ENCODE data around the gene VAPA. TPM values are rescaled to one million over a fixed set of nuclear protein-coding genes. Genes with fewer than 3 reads are reported as not detected.

VAPA gene
- total RNA-seq, 1 experiment from 2014 or later = 196 TPM

DNA sequence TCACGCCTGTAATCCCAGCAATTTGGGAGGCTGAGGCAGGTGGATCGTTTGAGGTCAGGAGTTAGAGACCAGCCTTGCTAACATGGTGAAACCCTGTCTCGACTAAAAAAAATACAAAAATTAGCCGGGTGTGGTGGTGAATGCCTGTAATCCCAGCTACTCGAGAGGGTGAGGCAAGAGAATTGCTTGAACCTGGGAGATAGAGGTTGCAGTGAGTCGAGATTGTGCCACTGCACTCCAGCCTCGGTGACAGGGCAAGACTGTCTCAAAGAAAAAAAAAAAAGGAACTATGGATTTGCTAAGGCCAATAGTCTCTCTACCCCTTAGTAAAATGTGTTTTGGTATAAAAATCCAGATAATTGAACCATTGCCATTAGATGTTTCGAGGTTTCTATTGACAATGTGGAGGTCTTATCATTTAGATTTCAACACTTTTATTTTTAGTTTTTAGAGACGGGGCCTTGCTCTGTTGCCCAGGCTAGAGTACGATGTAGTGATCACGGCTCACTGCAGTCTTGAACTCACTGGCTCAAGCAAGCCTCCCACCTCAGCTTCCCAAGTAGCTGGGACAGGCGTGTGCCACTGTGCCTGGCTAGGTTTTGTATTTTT lies 29.2 kb upstream of the VAPA start:
- H3K4me3 Mint-ChIP-seq (ENCODE audit: low read depth, unreplicated experiment) = no peak overlapping the region
- H3K9me3 Mint-ChIP-seq (ENCODE audit: low read depth, unreplicated experiment) = no peaks in the 10 kb centered on the region
- no peaks in the 10 kb centered on the region for H3K27me3 Mint-ChIP-seq (ENCODE audit: unreplicated experiment)
- TF ChIP-seq CTCF (IDR thresholded peaks at IDR 0.05; ENCODE audit: unreplicated experiment) = no peak
- intact Hi-C loops (cut with micrococcal nuclease; ENCODE audit: unreplicated experiment) = no loop called here
- H3K27ac Mint-ChIP-seq (ENCODE audit: unreplicated experiment) = no peak overlapping the region
- CTCF ChIA-PET = no interaction called here
- BruUV-seq (replicated peaks) = no TSS peak
- H3K4me1 Mint-ChIP-seq (ENCODE audit: low read depth, unreplicated experiment) = no peaks in the 10 kb centered on the region
- DNase-seq = no peak
- no peaks in the 10 kb centered on the region for H3K36me3 Mint-ChIP-seq (ENCODE audit: insufficient read depth, unreplicated experiment)

DNA sequence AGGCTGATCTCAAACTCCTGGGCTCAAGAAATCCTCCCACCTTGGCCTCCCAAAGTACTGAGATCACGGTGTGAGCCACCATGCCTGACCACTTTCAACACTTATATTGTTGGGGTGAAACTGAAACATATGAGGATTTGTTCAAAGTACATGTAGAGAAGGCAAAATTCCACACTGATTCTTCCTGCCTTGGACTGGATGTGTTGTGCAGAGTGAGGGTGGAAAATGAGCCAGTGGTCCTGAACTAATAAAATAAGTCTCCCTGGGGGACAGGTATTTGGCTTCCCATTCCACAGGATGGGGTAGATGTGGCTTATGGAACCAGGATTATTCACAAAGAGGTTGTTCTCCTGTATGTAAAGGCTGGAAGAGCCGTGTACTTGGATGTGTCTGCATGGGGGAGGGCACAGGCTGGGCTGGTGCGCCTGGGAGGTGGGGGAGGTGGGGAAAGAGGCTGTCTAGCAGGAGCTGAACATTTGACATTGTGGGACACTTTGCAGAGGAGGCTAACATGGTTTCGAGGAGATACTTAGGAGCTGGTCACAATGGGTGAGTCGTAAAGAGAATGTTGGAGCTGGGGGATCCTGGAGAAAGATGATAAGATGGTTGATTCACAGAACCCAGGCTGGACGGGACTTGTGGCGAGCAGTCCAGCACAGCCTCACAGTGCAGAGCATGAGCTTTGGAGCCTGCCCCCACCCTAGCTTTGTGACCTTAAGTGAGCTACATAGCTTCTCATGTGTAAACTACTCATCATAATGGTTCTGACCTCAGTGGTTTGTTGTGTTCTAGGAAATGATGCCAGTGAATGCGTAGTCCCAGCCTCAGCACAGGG lies 28.4 kb upstream of the VAPA start, which contains the start of gene TXNDC2:
Gene TXNDC2, plus strand, starts transcription at position 804 of the 835 bp plus-strand sequence. CDS start 708 bp downstream, outside the sequence.
- Mint-ChIP-seq H3K4me1 (ENCODE audit: low read depth, unreplicated experiment) (no peaks in the 10 kb centered on the region), H3K36me3 (ENCODE audit: insufficient read depth, unreplicated experiment) (no peaks in the 10 kb centered on the region), H3K27ac (ENCODE audit: unreplicated experiment) (no peak within 1 kb of the TSS), H3K27me3 (ENCODE audit: unreplicated experiment) (no peaks in the 10 kb centered on the region), H3K4me3 (ENCODE audit: low read depth, unreplicated experiment) (no peak within 1 kb of the TSS), H3K9me3 (ENCODE audit: low read depth, unreplicated experiment) (no peaks in the 10 kb centered on the region)
- CTCF ChIA-PET = no interaction called here
- intact Hi-C loops (cut with micrococcal nuclease; ENCODE audit: unreplicated experiment) = no loop called here
- no peak for TF ChIP-seq CTCF (IDR thresholded peaks at IDR 0.05; ENCODE audit: unreplicated experiment)
- no peak for DNase-seq
- BruUV-seq (replicated peaks) = no TSS peak

- Mint-ChIP-seq H3K27me3 (ENCODE audit: unreplicated experiment) (no peaks in the 10 kb centered on the region), H3K9me3 (ENCODE audit: low read depth, unreplicated experiment) (no peaks in the 10 kb centered on the region), H3K36me3 (ENCODE audit: insufficient read depth, unreplicated experiment) (no peaks in the 10 kb centered on the region), H3K27ac (ENCODE audit: unreplicated experiment) (no peak overlapping the region), H3K4me1 (ENCODE audit: low read depth, unreplicated experiment) (no peaks in the 10 kb centered on the region), H3K4me3 (ENCODE audit: low read depth, unreplicated experiment) (no peak overlapping the region)
- no TSS peak for BruUV-seq (replicated peaks)
- CTCF ChIA-PET = no interaction called here
- no peak for DNase-seq
- intact Hi-C loops (cut with micrococcal nuclease; ENCODE audit: unreplicated experiment) = no loop called here
- no peak for TF ChIP-seq CTCF (IDR thresholded peaks at IDR 0.05; ENCODE audit: unreplicated experiment)
Measured at GRCh38 chr18:9886005-9886348, 27.8 kb upstream of the VAPA start.

DNA sequence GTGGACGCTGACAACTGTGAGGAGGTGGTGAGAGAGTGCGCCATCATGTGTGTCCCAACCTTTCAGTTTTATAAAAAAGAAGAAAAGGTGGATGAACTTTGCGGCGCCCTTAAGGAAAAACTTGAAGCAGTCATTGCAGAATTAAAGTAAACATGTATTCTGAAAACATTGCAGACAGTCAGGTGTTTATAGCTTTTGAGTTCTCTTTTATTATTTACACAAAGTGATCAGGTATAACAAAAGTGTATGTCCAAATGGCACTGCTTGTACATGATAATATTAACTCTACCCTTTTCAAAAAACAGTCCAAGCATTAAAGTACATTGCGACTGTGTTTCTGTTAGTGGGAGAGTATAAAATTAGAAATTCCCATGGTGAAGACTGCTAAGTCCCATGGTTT lies 25.8 kb upstream of the VAPA start:
- H3K27me3 Mint-ChIP-seq (ENCODE audit: unreplicated experiment) = no peaks in the 10 kb centered on the region
- H3K27ac Mint-ChIP-seq (ENCODE audit: unreplicated experiment) = no peak overlapping the region
- no TSS peak for BruUV-seq (replicated peaks)
- CTCF ChIA-PET = no interaction called here
- no peak for TF ChIP-seq CTCF (IDR thresholded peaks at IDR 0.05; ENCODE audit: unreplicated experiment)
- no peaks in the 10 kb centered on the region for H3K4me1 Mint-ChIP-seq (ENCODE audit: low read depth, unreplicated experiment)
- DNase-seq = no peak
- no peak overlapping the region for H3K4me3 Mint-ChIP-seq (ENCODE audit: low read depth, unreplicated experiment)
- no peaks in the 10 kb centered on the region for H3K9me3 Mint-ChIP-seq (ENCODE audit: low read depth, unreplicated experiment)
- no peaks in the 10 kb centered on the region for H3K36me3 Mint-ChIP-seq (ENCODE audit: insufficient read depth, unreplicated experiment)
- intact Hi-C loops (cut with micrococcal nuclease; ENCODE audit: unreplicated experiment) = no loop called here

Measured in Calu3 (cell line).